ENCODE results near the gene TBCB. TPM values are rescaled to one million over a fixed set of nuclear protein-coding genes. Genes with fewer than 3 reads are reported as not detected.

Gene TBCB
- total RNA-seq, 2 donors from 2014 or later: 82.3 to 115 TPM

- Histone ChIP-seq H3K4me3 (no peak overlapping the region), H3K36me3 (no peaks in the 10 kb centered on the region), H3K27me3 (no peaks in the 10 kb centered on the region), H3K4me1 (no peaks in the 10 kb centered on the region), H3K27ac (no peak overlapping the region), H3K9ac (ENCODE audit: low read depth in 2 of 2, low read length in 2 of 2) (no peak overlapping the region), H3K9me3 (no peaks in the 10 kb centered on the region)
- TF ChIP-seq CTCF (IDR thresholded peaks at IDR 0.05): no peak
- DNase-seq: no peak
- intact Hi-C loops (cut with DNase I): no loop called here
Observed at GRCh38 chr19:36103040-36103626, 12.1 kb upstream of the TBCB start.

- Histone ChIP-seq H3K27ac (no peak overlapping the region), H3K9me3 (no peaks in the 10 kb centered on the region), H3K36me3 (no peaks in the 10 kb centered on the region), H3K4me3 (no peak overlapping the region), H3K4me1 (no peaks in the 10 kb centered on the region), H3K9ac (ENCODE audit: low read depth in 2 of 2, low read length in 2 of 2) (no peak overlapping the region), H3K27me3 (no peaks in the 10 kb centered on the region)
- intact Hi-C loops (cut with DNase I): no loop called here
- DNase-seq: no peak
- no peak for TF ChIP-seq CTCF (IDR thresholded peaks at IDR 0.05)
Observed at GRCh38 chr19:36103842-36104552, 11.3 kb upstream of the TBCB start.

- no peak for DNase-seq
- H3K27me3 ChIP-seq: no peaks in the 10 kb centered on the region
- no peaks in the 10 kb centered on the region for H3K36me3 ChIP-seq
- no peak overlapping the region for H3K9ac ChIP-seq (ENCODE audit: low read depth in 2 of 2, low read length in 2 of 2)
- no peaks in the 10 kb centered on the region for H3K4me1 ChIP-seq
- intact Hi-C loops (cut with DNase I): no loop called here
- H3K27ac ChIP-seq: no peak overlapping the region
- TF ChIP-seq CTCF (IDR thresholded peaks at IDR 0.05): no peak
- no peak overlapping the region for H3K4me3 ChIP-seq
- no peaks in the 10 kb centered on the region for H3K9me3 ChIP-seq
Observed at GRCh38 chr19:36106441-36106840, 8.8 kb upstream of the TBCB start.

- Histone ChIP-seq H3K36me3 (no peaks in the 10 kb centered on the region), H3K27me3 (no peaks in the 10 kb centered on the region), H3K4me1 (no peaks in the 10 kb centered on the region), H3K9ac (ENCODE audit: low read depth in 2 of 2, low read length in 2 of 2) (no peak overlapping the region), H3K9me3 (no peaks in the 10 kb centered on the region), H3K4me3 (no peak overlapping the region), H3K27ac (no peak overlapping the region)
- no peak for TF ChIP-seq CTCF (IDR thresholded peaks at IDR 0.05)
- no peak for DNase-seq
- intact Hi-C loops (cut with DNase I): no loop called here
Observed at GRCh38 chr19:36106991-36107390, 8.3 kb upstream of the TBCB start.

GRCh38 chr19:36108684-36109083, 6.6 kb upstream of the TBCB start:
- Histone ChIP-seq H3K27me3 (no peaks in the 10 kb centered on the region), H3K27ac (no peak overlapping the region), H3K9ac (ENCODE audit: low read depth in 2 of 2, low read length in 2 of 2) (no peak overlapping the region), H3K9me3 (no peaks in the 10 kb centered on the region), H3K4me3 (no peak overlapping the region), H3K36me3 (no peaks in the 10 kb centered on the region), H3K4me1 (peaks cover 3% of the 10 kb centered on the region)
- intact Hi-C loops (cut with DNase I): no loop called here
- DNase-seq: no peak
- no peak for TF ChIP-seq CTCF (IDR thresholded peaks at IDR 0.05)

All from colonic mucosa (tissue), 4 donors.